Measurements from ENCODE around the gene EPB41. TPM values are rescaled to one million over a fixed set of nuclear protein-coding genes. Genes with fewer than 3 reads are reported as not detected.

The EPB41 gene
- total RNA-seq, 2 donors from 2014 or later: 39.4 to 54.4 TPM

DNA sequence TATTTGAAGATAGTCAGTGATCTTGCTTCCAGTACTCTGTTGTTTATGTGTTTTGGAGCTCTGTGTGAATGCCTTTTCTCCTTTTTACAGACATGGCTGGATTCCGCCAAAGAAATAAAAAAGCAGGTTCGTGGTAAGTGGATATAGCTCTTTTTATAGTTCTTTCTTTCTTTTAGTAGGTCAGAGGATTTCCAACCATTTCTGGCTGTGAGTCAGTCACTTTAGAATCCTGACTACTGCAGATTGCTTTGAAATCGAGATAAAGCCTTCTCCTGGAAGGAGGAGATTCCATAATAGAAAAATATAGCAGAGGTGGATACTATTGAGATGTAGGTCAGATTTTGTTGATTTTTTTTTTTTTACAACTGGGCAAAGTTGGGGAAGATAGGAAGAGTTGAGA, 97.4 kb downstream of the EPB41 start:
- H3K27me3 ChIP-seq (replicated peaks; ENCODE audit: insufficient read depth): no peaks in the 10 kb centered on the region
- no peak overlapping the region for H3K27ac ChIP-seq
- intact Hi-C loops (cut with DNase I): no loop called here
- TF ChIP-seq POLR2A (IDR thresholded peaks at IDR 0.05): no peak
- H3K36me3 ChIP-seq: no peaks in the 10 kb centered on the region
- no peak for DNase-seq (ENCODE audit: low spot score)
- WGBS: 67% methylated on average over 3 of the region's 3 CpGs
- no peaks in the 10 kb centered on the region for H3K9me3 ChIP-seq
- no peaks in the 10 kb centered on the region for H3K4me1 ChIP-seq (replicated peaks)
- no peak overlapping the region for H3K4me3 ChIP-seq

DNA sequence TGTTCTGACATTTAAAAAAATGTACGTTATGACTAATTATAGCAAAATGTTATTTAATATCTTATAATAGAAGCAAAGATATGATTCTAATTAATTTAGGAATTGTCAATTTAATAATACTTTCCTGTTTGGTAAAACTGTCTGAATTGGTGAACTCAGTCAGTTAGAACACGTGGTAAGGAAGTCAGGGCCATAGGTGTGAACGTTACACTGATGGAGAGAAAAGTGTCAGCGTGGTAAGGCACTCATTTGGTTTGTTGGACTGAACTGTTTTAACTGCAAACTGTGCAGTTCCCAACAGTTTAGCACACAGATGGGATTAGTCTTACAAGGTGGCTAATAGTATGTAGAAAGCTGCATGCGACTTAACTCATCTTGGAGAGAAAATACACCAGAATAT, 102.9 kb downstream of the EPB41 start:
- no peak overlapping the region for H3K27ac ChIP-seq
- intact Hi-C loops (cut with DNase I): no loop called here
- no peaks in the 10 kb centered on the region for H3K4me1 ChIP-seq (replicated peaks)
- 83% methylated on average over 5 of the region's 5 CpGs for WGBS
- H3K27me3 ChIP-seq (replicated peaks; ENCODE audit: insufficient read depth): no peaks in the 10 kb centered on the region
- no peak for DNase-seq (ENCODE audit: low spot score)
- TF ChIP-seq POLR2A (IDR thresholded peaks at IDR 0.05): no peak
- TF ChIP-seq POLR2AphosphoS5 (IDR thresholded peaks at IDR 0.05): no peak
- no peak for TF ChIP-seq CTCF (IDR thresholded peaks at IDR 0.05)
- no peak overlapping the region for H3K4me3 ChIP-seq
- H3K36me3 ChIP-seq: no peaks in the 10 kb centered on the region
- H3K9me3 ChIP-seq: no peaks in the 10 kb centered on the region

GRCh38 chr1:29017975-29018712, 103.8 kb downstream of the EPB41 start:
- Histone ChIP-seq H3K9me3 (no peaks in the 10 kb centered on the region), H3K4me3 (no peak overlapping the region), H3K27me3 (replicated peaks; ENCODE audit: insufficient read depth) (no peaks in the 10 kb centered on the region), H3K36me3 (no peaks in the 10 kb centered on the region), H3K4me1 (replicated peaks) (no peaks in the 10 kb centered on the region), H3K27ac (no peak overlapping the region)
- WGBS: 91% methylated on average over 8 of the region's 8 CpGs
- TF ChIP-seq POLR2A (IDR thresholded peaks at IDR 0.05) (no peak), POLR2AphosphoS5 (IDR thresholded peaks at IDR 0.05) (no peak), CTCF (IDR thresholded peaks at IDR 0.05) (no peak)
- intact Hi-C loops (cut with DNase I): no loop called here
- no peak for DNase-seq (ENCODE audit: low spot score)

- no peaks in the 10 kb centered on the region for H3K36me3 ChIP-seq
- H3K9me3 ChIP-seq: no peaks in the 10 kb centered on the region
- TF ChIP-seq POLR2AphosphoS5 (IDR thresholded peaks at IDR 0.05) (no peak), POLR2A (IDR thresholded peaks at IDR 0.05) (no peak), CTCF (IDR thresholded peaks at IDR 0.05) (no peak)
- H3K27me3 ChIP-seq (replicated peaks; ENCODE audit: insufficient read depth): no peaks in the 10 kb centered on the region
- no peak for DNase-seq (ENCODE audit: low spot score)
- no peaks in the 10 kb centered on the region for H3K4me1 ChIP-seq (replicated peaks)
- H3K4me3 ChIP-seq: no peak overlapping the region
- WGBS: 100% methylated on average over 3 of the region's 3 CpGs
- H3K27ac ChIP-seq: no peak overlapping the region
- intact Hi-C loops (cut with DNase I): no loop called here
Observed at GRCh38 chr1:29022620-29023019, 108.3 kb downstream of the EPB41 start.

GRCh38 chr1:29029667-29030066, 115.3 kb downstream of the EPB41 start:
- Histone ChIP-seq H3K9me3 (no peaks in the 10 kb centered on the region), H3K27ac (no peak overlapping the region), H3K36me3 (no peaks in the 10 kb centered on the region), H3K27me3 (replicated peaks; ENCODE audit: insufficient read depth) (no peaks in the 10 kb centered on the region), H3K4me3 (no peak overlapping the region), H3K4me1 (replicated peaks) (no peaks in the 10 kb centered on the region)
- 70% methylated on average over 4 of the region's 4 CpGs for WGBS
- no peak for DNase-seq (ENCODE audit: low spot score)
- no peak for TF ChIP-seq POLR2AphosphoS5 (IDR thresholded peaks at IDR 0.05)
- no peak for TF ChIP-seq CTCF (IDR thresholded peaks at IDR 0.05)
- TF ChIP-seq POLR2A (IDR thresholded peaks at IDR 0.05): no peak
- intact Hi-C loops (cut with DNase I): loop anchor here (10.0 kb wide), 1 partner anchor 245 kb away; no protein-coding TSS in a partner anchor

All from prostate gland (tissue), 2 donors.